ENCODE data around the gene DNMT3B. TPM values are rescaled to one million over a fixed set of nuclear protein-coding genes. Genes with fewer than 3 reads are reported as not detected.

DNMT3B gene
- total and polyA plus RNA-seq, 12 donors: 0.27 to 1.8 (median 0.68) TPM

- intact Hi-C loops (cut with DNase I): no loop called here
- H3K4me1 ChIP-seq: peaks cover 0 to 15% (median 10%) of the 10 kb centered on the region in 9 donors
- ATAC-seq: no peak
- no peak for TF ChIP-seq CTCF (IDR thresholded peaks at IDR 0.05)
- no peak for DNase-seq
- H3K4me3 ChIP-seq: no peak overlapping the region
- no peaks in the 10 kb centered on the region for H3K27me3 ChIP-seq
- no peak overlapping the region for H3K27ac ChIP-seq
- H3K9me3 ChIP-seq: no peaks in the 10 kb centered on the region
- peaks cover 0 to 84% (median 34%) of the 10 kb centered on the region in 9 donors for H3K36me3 ChIP-seq
Observed at GRCh38 chr20:32834972-32835371, 72.8 kb downstream of the DNMT3B start.

GRCh38 chr20:32837157-32837556 is 75.0 kb downstream of the DNMT3B start:
- H3K4me3 ChIP-seq: no peak overlapping the region
- ATAC-seq: no peak
- H3K27me3 ChIP-seq: no peaks in the 10 kb centered on the region
- no peak overlapping the region for H3K27ac ChIP-seq
- peaks cover 0 to 93% (median 47%) of the 10 kb centered on the region in 9 donors for H3K36me3 ChIP-seq
- H3K9me3 ChIP-seq: no peaks in the 10 kb centered on the region
- WGBS, 2 donors: 48 to 100% methylated on average over 1 of the region's 1 CpG
- no peak for TF ChIP-seq CTCF (IDR thresholded peaks at IDR 0.05)
- peaks cover 0 to 21% (median 11%) of the 10 kb centered on the region in 9 donors for H3K4me1 ChIP-seq
- no peak for DNase-seq
- intact Hi-C loops (cut with DNase I): no loop called here

- DNase-seq (no peak), ATAC-seq (no peak)
- peaks cover 0 to 18% (median 7%) of the 10 kb centered on the region in 9 donors for H3K4me1 ChIP-seq
- H3K9me3 ChIP-seq: no peaks in the 10 kb centered on the region
- no peaks in the 10 kb centered on the region for H3K27me3 ChIP-seq
- intact Hi-C loops (cut with DNase I): no loop called here
- H3K27ac ChIP-seq: no peak overlapping the region
- peaks cover 0 to 100% (median 42%) of the 10 kb centered on the region in 9 donors for H3K36me3 ChIP-seq
- no peak for TF ChIP-seq CTCF (IDR thresholded peaks at IDR 0.05)
- 91 to 95% methylated on average over 17 of the region's 17 CpGs for WGBS, 2 donors
- H3K4me3 ChIP-seq: no peak overlapping the region
Observed at GRCh38 chr20:32839227-32839981, 77.2 kb downstream of the DNMT3B start.

- no peaks in the 10 kb centered on the region for H3K9me3 ChIP-seq
- H3K4me1 ChIP-seq: peaks cover 0 to 18% (median 7%) of the 10 kb centered on the region in 9 donors
- H3K4me3 ChIP-seq: no peak overlapping the region
- no peak overlapping the region for H3K27ac ChIP-seq
- no peak for DNase-seq
- no peak for TF ChIP-seq CTCF (IDR thresholded peaks at IDR 0.05)
- no peak for ATAC-seq
- WGBS, 2 donors: 78% methylated on average over 4 of the region's 4 CpGs
- intact Hi-C loops (cut with DNase I): no loop called here
- H3K36me3 ChIP-seq: peaks cover 0 to 100% (median 42%) of the 10 kb centered on the region in 9 donors
- H3K27me3 ChIP-seq: no peaks in the 10 kb centered on the region
Observed at GRCh38 chr20:32839982-32840285, 77.7 kb downstream of the DNMT3B start.
